Measurements from ENCODE around the gene ARID2. TPM values are rescaled to one million over a fixed set of nuclear protein-coding genes. Genes with fewer than 3 reads are reported as not detected.

Gene ARID2
- total and polyA plus RNA-seq, 2 donors, result 15.6 to 29.3 TPM

- Histone ChIP-seq H3K27ac (ENCODE audit: low read depth in 1 of 2, low read length in 1 of 2) (no peak overlapping the region), H3K9me3 (ENCODE audit: control insufficient read depth in 2 of 2, insufficient read depth in 1 of 2, low read length in 1 of 2) (peaks cover 0 to 5% of the 10 kb centered on the region in 2 donors), H3K4me3 (ENCODE audit: low read length in 2 of 2) (no peak overlapping the region), H3K36me3 (ENCODE audit: control insufficient read depth in 2 of 2, insufficient read depth in 2 of 2, low read length in 1 of 2) (peaks cover 10 to 14% of the 10 kb centered on the region in 2 donors), H3K4me1 (ENCODE audit: control insufficient read depth in 2 of 2, insufficient read depth in 2 of 2, low read length in 2 of 2) (no peaks in the 10 kb centered on the region), H3K27me3 (ENCODE audit: control insufficient read depth in 2 of 2, insufficient read depth in 1 of 2, low read length in 1 of 2) (no peaks in the 10 kb centered on the region)
- WGBS, result 96% methylated on average over 1 of the region's 1 CpG
- DNase-seq (ENCODE audit: low read depth in 6 of 9, low spot score in 9 of 9), result no peak
These were observed 38.7 kb downstream of the ARID2 start for GRCh38 chr12:45768194-45768593.

DNA sequence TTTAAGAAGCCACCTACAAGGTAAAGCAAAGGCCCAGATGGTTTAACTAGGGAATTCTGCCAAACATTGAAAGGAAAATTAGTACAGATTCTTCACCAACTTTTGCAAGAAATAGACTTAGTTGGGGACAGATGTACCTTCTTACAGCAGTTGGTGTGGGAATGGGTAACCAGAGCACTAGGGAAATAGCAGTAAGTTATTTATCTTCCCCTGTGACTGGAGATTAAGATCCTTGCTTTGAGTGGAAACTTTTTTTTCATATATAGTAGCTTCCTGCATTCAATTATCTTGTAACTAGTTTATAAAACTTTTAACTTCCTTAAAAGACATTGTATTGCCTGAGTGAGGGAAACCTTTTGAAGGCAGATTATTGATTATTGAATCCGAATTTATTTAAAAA lies 44.2 kb downstream of the ARID2 start:
- H3K9me3 ChIP-seq (ENCODE audit: control insufficient read depth in 2 of 2, insufficient read depth in 1 of 2, low read length in 1 of 2), result peaks cover 0 to 5% of the 10 kb centered on the region in 2 donors
- H3K4me3 ChIP-seq (ENCODE audit: low read length in 2 of 2), result no peak overlapping the region
- H3K27ac ChIP-seq (ENCODE audit: low read depth in 1 of 2, low read length in 1 of 2), result no peak overlapping the region
- no peaks in the 10 kb centered on the region for H3K4me1 ChIP-seq (ENCODE audit: control insufficient read depth in 2 of 2, insufficient read depth in 2 of 2, low read length in 2 of 2)
- no peak for DNase-seq (ENCODE audit: low read depth in 6 of 9, low spot score in 9 of 9)
- peaks cover 8% of the 10 kb centered on the region in 2 donors for H3K36me3 ChIP-seq (ENCODE audit: control insufficient read depth in 2 of 2, insufficient read depth in 2 of 2, low read length in 1 of 2)
- WGBS, result 98% methylated on average over 1 of the region's 1 CpG
- no peaks in the 10 kb centered on the region for H3K27me3 ChIP-seq (ENCODE audit: control insufficient read depth in 2 of 2, insufficient read depth in 1 of 2, low read length in 1 of 2)

- DNase-seq (ENCODE audit: low read depth in 6 of 9, low spot score in 9 of 9), result no peak
- Histone ChIP-seq H3K27ac (ENCODE audit: low read depth in 1 of 2, low read length in 1 of 2) (no peak overlapping the region), H3K4me1 (ENCODE audit: control insufficient read depth in 2 of 2, insufficient read depth in 2 of 2, low read length in 2 of 2) (no peaks in the 10 kb centered on the region), H3K36me3 (ENCODE audit: control insufficient read depth in 2 of 2, insufficient read depth in 2 of 2, low read length in 1 of 2) (peaks cover under 1 to 8% of the 10 kb centered on the region in 2 donors), H3K27me3 (ENCODE audit: control insufficient read depth in 2 of 2, insufficient read depth in 1 of 2, low read length in 1 of 2) (no peaks in the 10 kb centered on the region), H3K9me3 (ENCODE audit: control insufficient read depth in 2 of 2, insufficient read depth in 1 of 2, low read length in 1 of 2) (peaks cover 0 to 5% of the 10 kb centered on the region in 2 donors), H3K4me3 (ENCODE audit: low read length in 2 of 2) (no peak overlapping the region)
- 83% methylated on average over 5 of the region's 5 CpGs for WGBS
These were observed 45.1 kb downstream of the ARID2 start for GRCh38 chr12:45774508-45775162.

DNA sequence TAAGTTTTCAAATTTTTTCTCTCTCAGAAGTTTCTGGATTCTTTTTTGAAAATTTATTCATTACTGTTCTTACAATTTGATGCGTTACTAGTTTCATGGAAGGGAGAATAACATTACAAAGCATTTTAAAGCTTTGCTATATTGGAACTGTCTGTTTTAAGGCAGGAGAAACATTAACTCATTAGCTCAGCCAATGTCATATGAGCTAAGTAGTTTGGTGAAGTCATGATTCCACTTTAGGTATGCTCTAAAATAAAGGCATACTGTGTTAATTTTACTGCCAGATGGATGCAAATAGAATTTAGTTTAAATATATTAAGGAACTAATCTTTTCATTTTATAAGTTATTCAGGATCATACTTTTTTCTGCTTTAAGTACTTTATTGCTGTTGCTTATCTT lies 46.0 kb downstream of the ARID2 start:
- no peak overlapping the region for H3K27ac ChIP-seq (ENCODE audit: low read depth in 1 of 2, low read length in 1 of 2)
- 100% methylated on average over 1 of the region's 1 CpG for WGBS
- H3K27me3 ChIP-seq (ENCODE audit: control insufficient read depth in 2 of 2, insufficient read depth in 1 of 2, low read length in 1 of 2), result no peaks in the 10 kb centered on the region
- H3K36me3 ChIP-seq (ENCODE audit: control insufficient read depth in 2 of 2, insufficient read depth in 2 of 2, low read length in 1 of 2), result peaks cover 0 to 2% of the 10 kb centered on the region in 2 donors
- DNase-seq (ENCODE audit: low read depth in 6 of 9, low spot score in 9 of 9), result no peak
- no peak overlapping the region for H3K4me3 ChIP-seq (ENCODE audit: low read length in 2 of 2)
- H3K9me3 ChIP-seq (ENCODE audit: control insufficient read depth in 2 of 2, insufficient read depth in 1 of 2, low read length in 1 of 2), result no peaks in the 10 kb centered on the region
- no peaks in the 10 kb centered on the region for H3K4me1 ChIP-seq (ENCODE audit: control insufficient read depth in 2 of 2, insufficient read depth in 2 of 2, low read length in 2 of 2)

DNA sequence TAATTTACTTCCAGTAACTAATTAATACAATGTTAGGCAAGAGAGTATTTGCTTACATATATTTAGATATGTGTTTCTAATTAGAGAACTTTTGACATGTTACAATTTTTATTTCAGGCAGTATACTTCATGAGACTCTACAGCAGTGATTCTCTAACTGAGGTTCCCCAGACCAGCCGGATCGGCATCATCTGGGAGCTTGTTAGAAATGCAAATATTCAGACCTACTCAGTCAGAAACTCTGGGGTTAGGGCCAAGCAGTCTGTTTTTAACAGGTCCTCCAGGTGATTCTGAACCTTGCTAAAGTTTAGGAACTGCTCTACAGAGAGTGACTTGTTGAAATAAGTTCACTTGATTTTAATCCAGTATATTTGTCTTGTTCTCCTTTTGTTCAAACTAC lies 46.5 kb downstream of the ARID2 start:
- H3K9me3 ChIP-seq (ENCODE audit: control insufficient read depth in 2 of 2, insufficient read depth in 1 of 2, low read length in 1 of 2), result no peaks in the 10 kb centered on the region
- no peaks in the 10 kb centered on the region for H3K4me1 ChIP-seq (ENCODE audit: control insufficient read depth in 2 of 2, insufficient read depth in 2 of 2, low read length in 2 of 2)
- H3K27me3 ChIP-seq (ENCODE audit: control insufficient read depth in 2 of 2, insufficient read depth in 1 of 2, low read length in 1 of 2), result no peaks in the 10 kb centered on the region
- H3K4me3 ChIP-seq (ENCODE audit: low read length in 2 of 2), result no peak overlapping the region
- no peaks in the 10 kb centered on the region for H3K36me3 ChIP-seq (ENCODE audit: control insufficient read depth in 2 of 2, insufficient read depth in 2 of 2, low read length in 1 of 2)
- DNase-seq (ENCODE audit: low read depth in 6 of 9, low spot score in 9 of 9), result no peak
- H3K27ac ChIP-seq (ENCODE audit: low read depth in 1 of 2, low read length in 1 of 2), result no peak overlapping the region
- 92% methylated on average over 2 of the region's 2 CpGs for WGBS

- H3K4me3 ChIP-seq (ENCODE audit: low read length in 2 of 2), result no peak overlapping the region
These were observed 50.4 kb downstream of the ARID2 start for GRCh38 chr12:45779936-45780335.

DNA sequence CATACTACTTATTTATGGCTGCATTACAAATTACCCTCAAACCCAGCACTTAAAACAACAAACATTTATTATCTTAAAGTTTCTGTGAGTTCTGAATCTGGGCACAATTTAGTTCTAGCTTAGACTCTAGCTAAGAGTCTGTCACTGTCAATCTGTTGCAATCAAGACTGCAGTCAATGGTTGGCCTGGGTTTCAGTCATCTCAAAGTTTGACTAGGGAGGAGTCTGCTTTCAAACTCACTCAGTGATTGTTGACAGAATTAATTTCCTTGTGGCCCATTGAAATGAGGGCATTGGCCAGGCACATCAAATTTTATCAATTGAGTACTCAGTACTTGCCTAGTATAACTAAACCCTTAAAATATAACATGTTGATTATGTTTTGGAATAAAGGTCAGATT lies 51.6 kb downstream of the ARID2 start:
- DNase-seq (ENCODE audit: low read depth in 6 of 9, low spot score in 9 of 9), result no peak
- Histone ChIP-seq H3K27me3 (ENCODE audit: control insufficient read depth in 2 of 2, insufficient read depth in 1 of 2, low read length in 1 of 2) (no peaks in the 10 kb centered on the region), H3K4me3 (ENCODE audit: low read length in 2 of 2) (no peak overlapping the region), H3K4me1 (ENCODE audit: control insufficient read depth in 2 of 2, insufficient read depth in 2 of 2, low read length in 2 of 2) (no peaks in the 10 kb centered on the region), H3K27ac (ENCODE audit: low read depth in 1 of 2, low read length in 1 of 2) (no peak overlapping the region), H3K36me3 (ENCODE audit: control insufficient read depth in 2 of 2, insufficient read depth in 2 of 2, low read length in 1 of 2) (peaks cover 0 to 3% of the 10 kb centered on the region in 2 donors), H3K9me3 (ENCODE audit: control insufficient read depth in 2 of 2, insufficient read depth in 1 of 2, low read length in 1 of 2) (no peaks in the 10 kb centered on the region)

More at GRCh38 chr12:45779936-45780335, 50.4 kb downstream of the ARID2 start:
- Histone ChIP-seq H3K36me3 (ENCODE audit: control insufficient read depth in 2 of 2, insufficient read depth in 2 of 2, low read length in 1 of 2) (peaks cover 0 to 3% of the 10 kb centered on the region in 2 donors), H3K27ac (ENCODE audit: low read depth in 1 of 2, low read length in 1 of 2) (no peak overlapping the region), H3K27me3 (ENCODE audit: control insufficient read depth in 2 of 2, insufficient read depth in 1 of 2, low read length in 1 of 2) (no peaks in the 10 kb centered on the region), H3K9me3 (ENCODE audit: control insufficient read depth in 2 of 2, insufficient read depth in 1 of 2, low read length in 1 of 2) (no peaks in the 10 kb centered on the region), H3K4me1 (ENCODE audit: control insufficient read depth in 2 of 2, insufficient read depth in 2 of 2, low read length in 2 of 2) (no peaks in the 10 kb centered on the region)
- no peak for DNase-seq (ENCODE audit: low read depth in 6 of 9, low spot score in 9 of 9)

DNA sequence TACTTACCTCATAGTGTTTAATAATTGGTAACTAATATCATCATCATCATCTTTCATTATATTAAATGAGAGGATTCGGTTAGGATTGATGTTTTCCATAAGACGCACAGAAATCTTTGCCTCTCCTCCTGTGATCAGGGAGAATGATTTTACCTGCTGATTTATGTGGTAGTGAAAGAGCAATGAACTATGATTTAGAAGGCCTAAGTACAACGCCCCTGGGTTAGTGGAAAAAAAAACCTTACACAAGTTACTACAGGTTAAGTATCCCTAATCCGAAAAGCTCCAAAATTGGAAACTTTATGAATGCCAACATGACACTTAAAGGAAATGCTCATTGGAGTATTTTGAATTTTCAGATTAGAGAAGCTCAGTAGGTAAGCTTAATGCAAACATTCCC lies 55.8 kb downstream of the ARID2 start:
- Histone ChIP-seq H3K4me3 (ENCODE audit: low read length in 2 of 2) (no peak overlapping the region), H3K9me3 (ENCODE audit: control insufficient read depth in 2 of 2, insufficient read depth in 1 of 2, low read length in 1 of 2) (no peaks in the 10 kb centered on the region), H3K27me3 (ENCODE audit: control insufficient read depth in 2 of 2, insufficient read depth in 1 of 2, low read length in 1 of 2) (no peaks in the 10 kb centered on the region), H3K36me3 (ENCODE audit: control insufficient read depth in 2 of 2, insufficient read depth in 2 of 2, low read length in 1 of 2) (peaks cover 0 to 3% of the 10 kb centered on the region in 2 donors), H3K4me1 (ENCODE audit: control insufficient read depth in 2 of 2, insufficient read depth in 2 of 2, low read length in 2 of 2) (no peaks in the 10 kb centered on the region), H3K27ac (ENCODE audit: low read depth in 1 of 2, low read length in 1 of 2) (no peak overlapping the region)
- DNase-seq (ENCODE audit: low read depth in 6 of 9, low spot score in 9 of 9), result no peak
- WGBS, result 97% methylated on average over 4 of the region's 4 CpGs

DNA sequence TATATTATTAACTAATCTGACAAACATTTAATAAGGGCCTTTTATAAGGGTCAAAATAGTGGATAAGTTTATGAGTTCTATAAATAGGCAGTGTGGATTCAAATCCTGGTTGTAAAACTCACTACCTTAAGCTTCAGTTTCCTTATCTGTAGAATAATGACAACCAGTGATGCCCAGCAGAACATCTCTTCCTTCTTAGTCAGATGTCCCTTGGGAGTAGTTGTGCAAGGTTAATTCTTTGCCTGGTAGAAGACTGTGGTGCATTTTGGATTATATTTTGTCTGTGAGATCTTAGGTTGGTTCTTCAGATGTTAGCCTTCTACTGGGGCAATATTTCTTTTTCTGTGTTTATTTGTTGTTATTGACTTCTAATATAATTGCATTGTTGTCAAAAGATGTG lies 59.5 kb downstream of the ARID2 start:
- Histone ChIP-seq H3K27me3 (ENCODE audit: control insufficient read depth in 2 of 2, insufficient read depth in 1 of 2, low read length in 1 of 2) (no peaks in the 10 kb centered on the region), H3K4me1 (ENCODE audit: control insufficient read depth in 2 of 2, insufficient read depth in 2 of 2, low read length in 2 of 2) (no peaks in the 10 kb centered on the region), H3K4me3 (ENCODE audit: low read length in 2 of 2) (no peak overlapping the region), H3K36me3 (ENCODE audit: control insufficient read depth in 2 of 2, insufficient read depth in 2 of 2, low read length in 1 of 2) (peaks cover 0 to 2% of the 10 kb centered on the region in 2 donors), H3K9me3 (ENCODE audit: control insufficient read depth in 2 of 2, insufficient read depth in 1 of 2, low read length in 1 of 2) (no peaks in the 10 kb centered on the region), H3K27ac (ENCODE audit: low read depth in 1 of 2, low read length in 1 of 2) (no peak overlapping the region)
- DNase-seq (ENCODE audit: low read depth in 6 of 9, low spot score in 9 of 9), result no peak

Measured in thymus (tissue), 11 donors.